ENCODE measurements around the gene C16orf46. TPM values are rescaled to one million over a fixed set of nuclear protein-coding genes. Genes with fewer than 3 reads are reported as not detected.
A peak's percentile ranks its signal among the peaks of the same experiment; 100 is the strongest.

C16orf46 gene
- total RNA-seq, 1 donor from 2014 or later: 1.5 TPM

DNA sequence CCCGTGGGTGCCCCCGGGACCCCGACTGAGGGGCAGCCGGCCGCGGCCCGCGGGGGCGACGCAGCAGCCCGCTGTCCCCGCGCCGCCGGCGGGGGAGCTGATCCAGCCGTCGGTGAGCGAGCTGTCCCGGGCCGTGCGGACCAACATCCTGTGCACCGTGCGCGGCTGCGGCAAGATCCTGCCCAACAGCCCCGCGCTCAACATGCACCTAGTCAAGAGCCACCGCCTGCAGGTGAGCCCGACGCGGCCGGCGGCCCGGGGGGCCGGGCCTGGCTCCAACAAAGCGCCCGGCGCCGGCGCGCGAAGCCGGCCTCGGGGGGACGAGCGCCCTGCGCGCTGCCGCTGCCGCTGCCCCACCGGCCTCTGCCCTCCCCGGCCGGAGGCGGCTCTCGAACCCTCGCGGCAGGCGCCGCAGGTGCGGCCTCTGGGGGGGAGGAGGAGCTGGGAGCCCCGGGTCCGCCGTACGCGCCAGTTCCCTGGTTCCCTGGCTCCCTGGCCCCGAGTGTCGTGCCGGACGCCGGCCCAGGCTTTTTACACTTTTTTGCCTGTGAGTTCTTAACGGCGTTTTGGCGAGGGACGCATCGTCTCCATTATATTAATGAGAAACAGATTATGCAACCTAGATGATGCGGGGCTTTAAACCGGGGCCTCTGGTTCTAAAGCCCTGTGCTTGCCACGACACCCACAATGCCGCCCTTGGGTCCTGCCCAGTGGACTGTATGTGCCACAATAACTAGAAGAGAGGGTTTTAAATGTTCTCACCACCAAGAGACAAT is 40.9 kb downstream of the C16orf46 start:
- DNase-seq (ENCODE audit: low spot score): no peak
- intact Hi-C loops (cut with DNase I): loop anchor here (1.0 to 5.0 kb wide), 4 partner anchors 28 to 146 kb away; partner anchors contain the start of genes C16orf46 and GCSH

DNA sequence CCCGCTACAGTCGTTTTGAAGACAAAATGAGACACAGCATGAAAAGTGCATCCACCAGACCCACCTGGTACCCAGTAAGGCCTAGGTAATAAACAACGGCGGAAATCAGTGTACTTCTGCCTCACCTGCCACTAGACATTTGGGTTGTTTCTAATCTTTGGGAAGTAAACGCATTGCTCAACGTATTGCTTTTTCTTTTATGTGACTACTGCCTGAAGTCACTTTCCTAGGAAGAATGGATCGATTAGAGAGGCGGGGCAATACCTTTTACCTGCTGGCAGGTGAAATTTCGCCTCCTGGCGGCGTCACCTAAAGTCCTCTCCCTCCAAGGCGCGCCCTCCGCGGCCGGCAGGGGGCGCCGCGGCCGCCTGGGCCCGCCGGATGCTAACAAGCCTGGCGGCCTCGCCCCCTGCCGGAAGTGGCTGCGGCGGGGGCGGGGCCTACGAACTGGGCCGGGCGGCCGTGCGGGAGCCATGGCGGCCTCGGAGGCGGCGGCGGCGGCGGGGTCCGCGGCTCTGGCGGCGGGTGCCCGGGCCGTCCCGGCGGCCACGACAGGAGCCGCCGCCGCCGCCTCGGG is 41.6 kb downstream of the C16orf46 start, which contains the start of gene ATMIN:
TSS of gene ATMIN (plus strand) at position 445 of the 577 bp plus-strand sequence. CDS start at position 474, 29 bp downstream.
- DNase-seq (ENCODE audit: low spot score): peak; percentile 92
- intact Hi-C loops (cut with DNase I): loop anchor here (1.0 to 5.0 kb wide), 4 partner anchors 27 to 147 kb away; partner anchors contain the start of genes C16orf46 and GCSH

DNA sequence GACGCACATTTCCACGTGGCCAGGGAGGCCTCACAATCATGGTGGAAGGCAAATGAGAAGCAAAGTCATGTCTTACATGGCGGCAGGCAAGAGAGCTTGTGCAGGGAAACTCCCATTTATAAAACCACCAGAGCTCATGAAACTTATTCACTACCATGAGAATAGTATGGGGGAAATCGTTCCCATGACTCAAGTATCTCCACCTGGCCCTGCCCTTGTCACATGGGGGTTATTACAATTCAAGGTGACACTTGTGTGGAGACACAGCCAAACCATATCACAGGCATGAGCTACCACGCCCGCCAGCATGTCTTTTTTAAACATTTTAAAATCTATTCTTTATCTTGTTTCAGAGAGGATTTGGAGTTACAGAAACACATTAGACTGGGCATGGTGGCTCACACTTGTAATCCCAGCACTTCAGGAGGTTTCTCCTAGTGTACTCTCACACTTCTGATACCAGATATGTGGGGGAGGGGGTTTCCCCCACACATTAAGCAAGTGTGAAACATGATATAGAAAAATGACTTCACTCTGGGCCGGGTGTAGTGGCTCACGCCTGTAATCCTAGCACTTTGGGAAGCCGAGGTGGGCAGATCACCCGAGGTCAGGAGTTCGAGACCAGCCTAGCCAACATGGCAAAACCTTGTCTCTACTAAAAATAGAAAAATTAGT is 47.0 kb downstream of the C16orf46 start:
- no peak for DNase-seq (ENCODE audit: low spot score)
- intact Hi-C loops (cut with DNase I): no loop called here

DNA sequence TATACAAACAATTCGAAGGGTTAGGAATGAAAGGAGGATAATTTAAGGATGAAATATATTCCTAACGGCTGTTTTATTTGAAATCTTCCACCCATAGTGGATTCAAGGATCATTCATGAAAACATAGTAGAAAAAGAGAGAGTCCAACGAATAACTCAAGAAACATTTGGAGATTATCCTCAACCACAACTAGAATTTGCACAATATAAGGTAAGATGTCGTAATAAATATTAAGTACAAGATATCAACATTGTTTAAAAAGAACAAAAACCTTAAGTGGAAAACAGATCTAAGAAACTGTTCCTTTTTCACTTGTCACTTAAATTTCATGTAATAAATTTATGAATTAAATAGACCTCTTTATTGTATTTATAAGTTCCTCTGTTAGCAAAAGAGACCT is 50.6 kb downstream of the C16orf46 start:
- intact Hi-C loops (cut with DNase I): no loop called here
- no peak for DNase-seq (ENCODE audit: low spot score)

DNA sequence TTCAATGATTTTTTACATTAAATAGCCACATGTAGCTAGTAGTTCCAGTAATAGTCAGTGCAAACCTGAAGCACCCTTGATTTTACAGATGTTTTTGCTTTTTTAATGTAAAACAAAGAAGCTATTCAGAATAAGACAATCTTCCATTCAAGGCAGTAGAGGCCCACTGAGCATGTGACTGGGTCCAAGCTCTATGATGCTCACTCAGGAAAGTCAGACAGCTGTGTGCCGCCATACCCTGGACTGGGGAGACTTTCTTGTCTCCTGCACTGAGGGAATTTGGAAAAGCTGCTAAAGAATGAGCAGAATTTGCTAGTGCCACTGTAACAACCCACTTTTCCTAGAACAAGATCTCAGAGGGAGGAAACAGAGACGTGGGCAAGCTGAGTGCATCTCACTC is 58.5 kb downstream of the C16orf46 start:
- no peak for DNase-seq (ENCODE audit: low spot score)
- intact Hi-C loops (cut with DNase I): no loop called here

DNA sequence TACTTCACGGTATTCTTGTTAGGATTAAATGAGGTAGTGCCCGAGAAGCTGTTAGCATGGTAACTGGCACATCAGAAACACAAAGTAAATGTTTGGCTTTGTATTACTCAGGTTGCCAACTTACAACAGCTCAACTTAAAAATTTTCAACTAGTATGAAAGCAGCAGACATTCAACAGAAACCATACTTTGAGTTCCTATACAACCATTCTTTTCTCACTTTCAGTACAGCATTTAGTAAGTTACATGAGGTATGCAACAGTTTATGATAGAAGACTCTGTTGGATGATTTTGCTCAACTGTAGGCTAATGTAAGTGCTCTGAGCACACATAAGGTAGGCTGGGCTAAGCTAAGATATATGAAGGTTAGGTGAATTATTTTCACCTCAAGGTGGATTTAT is 62.4 kb downstream of the C16orf46 start:
- DNase-seq (ENCODE audit: low spot score): no peak
- intact Hi-C loops (cut with DNase I): no loop called here

DNA sequence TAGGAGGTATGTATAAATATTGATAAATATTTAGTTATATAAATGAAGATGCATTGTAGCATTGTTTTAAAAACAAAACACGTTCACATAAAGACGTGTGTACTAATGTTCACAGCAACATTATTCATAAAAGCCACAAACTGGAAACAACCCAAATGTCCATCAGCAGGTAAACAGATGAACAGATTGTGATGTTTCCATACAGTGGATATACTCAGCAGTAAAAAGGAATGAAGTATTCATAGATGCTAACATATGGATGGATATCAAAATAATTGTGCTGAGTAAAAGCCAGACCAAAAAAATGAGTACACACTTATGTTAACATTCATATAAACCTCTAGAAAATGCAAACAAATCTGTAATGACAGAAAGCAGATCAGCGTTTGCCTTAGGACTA is 64.1 kb downstream of the C16orf46 start:
- no peak for DNase-seq (ENCODE audit: low spot score)
- intact Hi-C loops (cut with DNase I): no loop called here

Other genes with a start within 250 kb of the C16orf46 start
- 112 TPM for gene CMC2, start 70.4 kb downstream of the C16orf46 start, total RNA-seq
- gene CENPN, start 70.0 kb downstream of the C16orf46 start, total RNA-seq: 10.0 TPM
- 26.0 TPM for gene ATMIN, start 41.4 kb downstream of the C16orf46 start, total RNA-seq
- 35.2 TPM for gene GCSH, start 19.2 kb upstream of the C16orf46 start, total RNA-seq
- not detected for gene BCO1, start 161.5 kb upstream of the C16orf46 start, total RNA-seq
- 13.3 TPM for gene GAN, start 237.7 kb upstream of the C16orf46 start, total RNA-seq